GM18520 (cell line): ENCODE data around the gene AGAP1.

ENCODE experiments used
- ATAC-seq: cut with Tn5 transposase; IDR thresholded peaks from one replicate; pipeline ENCODE4 v1.9.1; 2021; ENCODE audit not compliant: unreplicated experiment

AGAP1 gene

GRCh38 chr2:235900631-235901030 is 406.8 kb downstream of the AGAP1 start:
- ATAC-seq: no peak

DNA sequence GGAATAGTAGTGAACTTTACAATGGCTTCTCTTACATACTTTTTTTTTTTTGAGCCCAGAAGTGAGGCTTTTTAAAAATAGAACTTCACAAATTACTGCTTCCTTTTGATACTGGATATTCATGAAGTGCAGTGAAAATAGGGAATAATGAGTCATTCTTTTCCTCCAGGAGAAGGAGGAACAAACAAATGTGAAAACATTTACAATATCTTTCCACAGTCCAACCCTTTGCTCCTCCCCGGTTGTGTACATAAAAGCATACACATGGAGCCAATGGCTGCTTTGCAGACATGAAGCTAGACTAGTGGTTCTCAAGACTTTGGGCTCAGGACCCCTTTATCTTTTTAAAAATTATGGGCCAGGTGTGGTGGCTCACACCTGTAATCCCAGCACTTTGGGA is 407.4 kb downstream of the AGAP1 start:
- ATAC-seq: no peak

- ATAC-seq: no peak
Measured at GRCh38 chr2:235903782-235904584, 410.1 kb downstream of the AGAP1 start.

- ATAC-seq: no peak
Measured at GRCh38 chr2:235904585-235904931, 410.7 kb downstream of the AGAP1 start.

DNA sequence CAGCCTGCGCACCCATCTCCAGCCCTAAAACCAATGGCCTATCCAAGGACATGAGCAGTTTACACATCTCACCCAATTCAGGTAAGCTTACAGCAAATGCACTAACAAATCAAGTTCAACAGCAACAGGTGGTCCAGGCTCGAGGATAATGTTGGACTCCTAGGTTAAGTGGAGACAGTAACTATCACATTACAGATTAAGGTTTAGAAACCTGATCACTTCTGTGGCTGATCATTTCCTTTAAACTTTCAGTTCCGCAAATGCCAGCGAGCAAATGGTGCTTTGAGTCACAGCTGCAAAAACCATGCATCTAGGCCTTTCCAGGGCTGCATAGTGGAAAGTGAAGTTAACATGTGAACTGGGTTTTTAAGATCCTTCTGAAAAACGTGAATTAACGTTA is 415.0 kb downstream of the AGAP1 start:
- peak; percentile 74 for ATAC-seq

- ATAC-seq: no peak
Measured at GRCh38 chr2:235909358-235909757, 415.5 kb downstream of the AGAP1 start.

DNA sequence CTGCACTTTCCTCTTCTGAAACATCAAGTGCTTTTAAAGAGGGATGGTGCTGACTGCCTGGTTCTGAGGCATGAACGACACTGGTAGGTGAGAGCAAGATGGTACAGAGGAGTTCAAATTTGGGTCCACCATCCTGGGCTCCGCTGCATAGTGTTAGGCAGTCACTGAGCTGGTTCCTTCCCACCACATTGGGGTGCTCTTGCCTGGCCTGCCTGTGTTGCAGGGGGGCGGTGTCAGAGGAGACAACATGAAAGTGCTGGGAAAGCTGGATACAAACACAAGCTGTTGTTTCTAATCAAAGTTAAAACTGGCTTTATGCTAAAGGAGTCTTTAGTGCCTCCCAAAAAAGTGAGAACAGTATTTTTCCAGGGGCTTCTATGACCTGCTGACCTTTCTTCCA is 416.2 kb downstream of the AGAP1 start:
- ATAC-seq: no peak

GRCh38 chr2:235911125-235911524 is 417.3 kb downstream of the AGAP1 start:
- ATAC-seq: no peak

DNA sequence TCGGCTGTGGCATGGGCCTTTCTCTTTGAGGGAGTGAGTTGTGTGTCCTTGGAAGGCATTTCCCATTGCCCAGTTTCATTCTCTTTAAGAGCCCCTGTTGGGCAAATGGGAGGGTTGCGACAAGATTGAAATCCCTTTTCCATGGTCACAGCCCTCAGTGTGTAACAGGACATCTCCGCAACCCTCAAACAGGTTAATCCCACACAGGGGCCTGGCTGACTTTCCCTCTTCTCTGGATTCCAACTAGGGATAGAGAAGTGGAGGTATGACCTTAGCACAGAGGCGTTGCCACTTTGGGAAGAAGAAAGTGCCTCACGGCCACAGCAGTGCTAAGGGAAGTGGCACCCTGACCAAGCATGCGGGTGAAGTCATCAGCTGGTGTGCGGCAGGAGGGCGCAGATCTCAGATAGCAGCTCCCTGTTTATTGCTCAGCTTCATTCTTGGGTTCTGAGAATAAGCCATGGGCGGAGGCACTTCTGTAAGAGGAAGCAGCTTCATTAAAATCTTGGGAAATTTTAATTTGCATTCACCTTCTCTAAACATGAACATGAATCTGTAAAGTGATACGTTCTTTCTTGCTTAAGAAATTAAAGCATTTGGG is 417.9 kb downstream of the AGAP1 start:
- no peak for ATAC-seq

GRCh38 chr2:235914756-235915155 is 420.9 kb downstream of the AGAP1 start:
- ATAC-seq: no peak

DNA sequence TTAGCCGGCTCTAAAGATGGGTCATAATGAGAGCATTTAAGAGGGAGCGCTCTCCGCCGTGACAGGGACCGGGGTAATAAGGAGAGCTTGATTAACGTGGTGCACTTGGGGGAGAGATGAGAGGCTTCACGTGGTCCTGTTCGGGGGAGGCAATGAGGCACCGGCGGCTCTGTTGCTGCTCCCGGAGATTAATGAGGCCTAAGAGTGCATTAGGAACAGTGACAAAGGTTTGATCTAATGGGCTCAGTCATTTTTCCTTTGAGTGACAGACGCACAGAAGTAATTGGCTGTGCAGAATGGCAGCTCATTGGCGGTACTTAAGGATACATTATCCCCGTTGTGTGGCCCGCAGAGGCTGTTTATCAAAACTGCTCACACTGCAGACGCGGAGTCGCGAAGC is 423.7 kb downstream of the AGAP1 start:
- ATAC-seq: no peak

DNA sequence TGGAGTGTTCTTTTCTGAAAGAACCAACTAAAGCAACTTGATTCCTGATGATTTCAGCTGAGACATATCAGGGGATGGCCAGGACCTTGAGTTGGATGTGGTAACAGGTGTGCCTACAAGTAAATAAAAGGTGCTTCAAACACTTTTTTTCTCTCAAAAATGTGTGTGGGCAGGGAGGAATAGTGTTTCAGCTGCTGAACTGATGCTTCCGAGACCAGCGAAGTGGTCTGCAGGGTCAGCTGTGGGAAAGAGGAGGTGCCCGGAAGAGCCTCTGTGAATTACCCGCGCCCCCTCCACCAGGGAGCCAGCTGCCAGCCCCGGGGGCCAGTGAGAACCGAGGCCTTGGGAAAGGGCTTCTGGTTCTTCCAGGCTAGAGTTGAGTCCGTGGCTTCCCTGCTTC is 425.0 kb downstream of the AGAP1 start:
- ATAC-seq: no peak

DNA sequence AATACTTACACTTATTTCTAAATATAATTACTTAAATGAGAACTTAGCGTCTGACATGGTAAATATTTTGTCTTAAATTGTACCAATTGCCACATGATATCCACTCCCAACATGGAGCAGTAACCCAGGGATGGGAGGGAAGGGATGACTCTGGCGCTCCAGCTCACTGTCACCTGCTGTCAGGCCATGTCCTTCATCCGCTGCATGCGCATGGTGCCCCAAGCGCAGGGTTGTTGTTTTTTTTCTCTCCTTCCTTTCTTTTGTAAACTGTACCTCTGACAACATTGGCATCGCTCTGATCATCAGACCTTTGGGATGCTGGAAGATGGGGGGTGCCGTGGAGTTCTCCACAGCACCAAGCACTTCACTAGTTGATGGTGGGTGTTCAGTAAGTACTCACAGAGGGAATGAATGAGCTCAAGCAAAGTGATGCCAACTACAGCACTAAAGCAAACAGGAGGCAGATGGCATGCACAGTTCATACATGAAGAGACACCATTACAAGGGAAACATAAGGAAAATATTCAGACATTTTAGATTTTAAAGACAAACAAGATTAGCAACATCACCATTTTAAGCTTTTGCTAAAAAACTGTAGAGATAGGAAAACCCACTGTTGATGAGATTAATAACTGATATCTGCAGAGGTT is 426.5 kb downstream of the AGAP1 start:
- no peak for ATAC-seq

DNA sequence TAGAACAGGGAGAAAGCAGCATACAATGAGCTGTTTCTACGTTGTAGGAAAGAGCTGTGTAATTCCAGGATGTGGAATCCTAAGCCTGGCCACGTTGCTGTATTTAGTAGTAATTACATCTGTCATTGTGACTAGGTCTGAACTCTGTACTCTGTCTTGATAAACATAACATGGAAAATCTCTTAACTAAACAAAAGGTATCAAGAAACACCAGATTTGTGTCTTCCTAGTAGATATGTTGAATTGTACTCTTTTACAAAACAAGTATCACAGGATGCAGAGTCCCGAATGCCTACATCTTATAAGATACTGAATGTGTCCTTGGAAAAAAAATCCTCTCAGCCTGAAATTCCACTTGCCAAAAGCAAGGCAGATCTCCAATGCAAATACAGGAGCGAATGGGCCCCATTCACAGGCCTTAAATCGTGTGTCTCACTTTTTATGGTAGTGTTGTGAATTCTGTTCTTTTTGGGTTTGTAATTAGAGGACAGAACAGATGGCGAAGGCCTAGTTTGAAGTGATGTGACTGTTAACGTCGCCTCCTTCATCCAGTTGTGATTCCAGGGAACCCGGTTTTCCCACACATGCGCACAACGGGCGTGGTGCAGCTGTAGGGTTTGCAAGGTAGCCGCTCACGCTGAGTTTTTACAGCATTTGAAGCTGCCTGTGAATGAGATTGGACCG is 427.8 kb downstream of the AGAP1 start:
- no peak for ATAC-seq

DNA sequence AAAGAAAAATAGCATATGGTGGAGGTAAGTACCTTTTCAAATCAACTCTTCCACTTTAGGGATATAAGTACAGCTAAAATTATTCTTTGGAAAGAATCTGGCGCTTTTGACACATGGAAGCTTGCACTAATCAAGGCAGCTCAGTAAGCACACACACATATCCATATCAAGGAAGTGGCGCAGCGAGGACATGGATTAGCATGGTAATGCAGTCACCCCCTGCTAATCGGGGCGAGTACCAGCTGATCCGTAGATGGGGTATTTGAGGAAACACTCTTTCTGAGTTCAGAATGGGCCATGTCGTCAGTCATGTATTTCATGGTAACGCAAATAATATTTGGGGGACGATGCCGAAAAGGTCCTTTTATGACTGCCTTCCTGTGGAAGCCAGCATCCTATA is 429.0 kb downstream of the AGAP1 start:
- ATAC-seq: no peak

GRCh38 chr2:235923859-235924674 is 430.2 kb downstream of the AGAP1 start:
- ATAC-seq: no peak

DNA sequence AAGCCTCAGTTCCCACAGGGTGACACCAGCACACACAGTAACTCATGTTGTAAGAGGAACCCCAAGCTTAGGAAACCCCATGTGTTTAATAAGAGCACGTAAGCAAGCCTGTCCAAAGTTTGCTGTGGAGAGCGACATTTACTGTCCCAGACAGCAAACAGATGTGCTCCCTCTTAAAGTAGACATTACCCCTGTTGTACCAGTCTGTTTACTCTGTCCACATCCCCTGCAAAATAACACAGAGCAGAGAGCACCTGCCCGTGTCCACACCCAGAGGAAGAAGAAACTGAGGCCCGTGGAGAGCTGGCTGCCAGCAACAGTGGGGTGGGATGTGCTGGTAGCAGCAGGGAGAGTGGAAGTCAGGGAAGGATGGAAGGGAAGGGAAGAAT is 430.8 kb downstream of the AGAP1 start:
- ATAC-seq: no peak

DNA sequence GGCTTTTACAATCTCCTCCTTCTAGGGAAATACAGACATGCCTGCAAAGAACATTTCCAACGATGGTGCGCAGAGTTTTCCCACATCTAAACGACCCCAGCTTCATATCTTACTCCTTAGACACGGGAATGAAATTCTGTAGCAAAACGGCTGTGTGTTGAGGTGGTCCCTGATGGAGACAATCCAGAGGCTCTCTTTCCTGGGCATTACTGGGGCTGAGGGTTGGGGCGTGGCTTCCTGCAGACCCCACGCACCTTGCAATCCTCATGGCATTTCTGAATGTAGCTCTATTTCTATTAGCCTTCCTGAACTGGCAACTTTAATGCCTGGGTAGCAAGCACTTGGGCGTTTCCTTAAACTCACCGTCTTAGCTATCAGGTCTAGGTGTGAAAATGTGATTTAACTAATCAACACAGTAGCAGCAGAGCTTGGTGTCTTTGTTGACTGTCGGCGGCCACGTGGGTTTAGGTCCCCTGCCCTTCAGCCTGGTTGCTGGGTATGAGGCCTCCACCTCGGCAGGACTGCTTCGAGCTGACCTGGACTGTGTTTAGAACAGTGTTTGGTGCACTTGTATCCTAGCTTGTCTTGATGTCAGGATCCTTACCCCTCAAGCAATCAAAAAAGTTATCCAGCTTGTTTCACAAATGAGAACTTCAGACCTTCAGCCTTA is 431.5 kb downstream of the AGAP1 start:
- no peak for ATAC-seq

GRCh38 chr2:235926229-235926628 is 432.4 kb downstream of the AGAP1 start:
- no peak for ATAC-seq

DNA sequence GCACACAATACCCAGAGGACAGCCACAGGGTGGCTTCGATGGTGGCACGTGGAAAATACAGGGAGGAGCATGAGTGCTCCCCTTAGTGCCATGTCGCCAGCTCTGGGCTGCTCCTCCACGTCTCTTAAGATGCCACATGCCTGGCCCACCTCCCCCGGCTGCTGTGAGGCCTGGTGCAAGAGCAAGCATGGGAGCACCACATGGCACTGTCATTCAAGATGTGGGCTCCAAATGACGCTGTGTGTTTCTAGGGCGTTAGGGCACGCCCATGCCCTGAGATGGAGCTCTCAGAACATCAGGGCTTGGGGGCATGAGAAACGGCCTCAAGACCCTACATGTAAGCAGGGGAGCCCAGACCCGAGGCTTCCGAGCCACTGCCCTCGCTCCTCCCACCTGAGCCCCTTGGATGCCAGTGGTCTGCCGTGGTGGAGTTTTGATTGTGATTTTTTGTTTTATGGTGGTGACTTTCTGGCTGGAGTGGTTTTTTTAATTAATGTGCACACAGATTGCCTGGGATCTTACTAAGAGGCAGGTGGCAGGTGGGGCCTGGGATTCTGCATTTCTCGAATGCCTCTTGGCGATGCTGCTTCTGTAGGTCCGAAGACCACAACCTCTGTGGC is 435.0 kb downstream of the AGAP1 start:
- no peak for ATAC-seq
